ENCODE data around the gene KIRREL1.

DNA sequence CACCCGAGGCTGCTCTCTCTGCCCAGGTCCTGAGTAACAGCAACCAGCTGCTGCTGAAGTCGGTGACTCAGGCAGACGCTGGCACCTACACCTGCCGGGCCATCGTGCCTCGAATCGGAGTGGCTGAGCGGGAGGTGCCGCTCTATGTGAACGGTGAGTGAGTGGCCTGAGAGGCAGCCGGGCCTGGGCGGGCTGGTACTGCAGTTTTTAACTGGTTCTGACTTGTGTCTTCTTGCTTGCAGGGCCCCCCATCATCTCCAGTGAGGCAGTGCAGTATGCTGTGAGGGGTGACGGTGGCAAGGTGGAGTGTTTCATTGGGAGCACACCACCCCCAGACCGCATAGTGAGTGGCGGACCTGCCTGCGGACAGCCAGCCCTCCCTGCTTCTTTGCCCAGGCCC is 96.0 kb downstream of the KIRREL1 start:
- TF ChIP-seq, protein P1, sequence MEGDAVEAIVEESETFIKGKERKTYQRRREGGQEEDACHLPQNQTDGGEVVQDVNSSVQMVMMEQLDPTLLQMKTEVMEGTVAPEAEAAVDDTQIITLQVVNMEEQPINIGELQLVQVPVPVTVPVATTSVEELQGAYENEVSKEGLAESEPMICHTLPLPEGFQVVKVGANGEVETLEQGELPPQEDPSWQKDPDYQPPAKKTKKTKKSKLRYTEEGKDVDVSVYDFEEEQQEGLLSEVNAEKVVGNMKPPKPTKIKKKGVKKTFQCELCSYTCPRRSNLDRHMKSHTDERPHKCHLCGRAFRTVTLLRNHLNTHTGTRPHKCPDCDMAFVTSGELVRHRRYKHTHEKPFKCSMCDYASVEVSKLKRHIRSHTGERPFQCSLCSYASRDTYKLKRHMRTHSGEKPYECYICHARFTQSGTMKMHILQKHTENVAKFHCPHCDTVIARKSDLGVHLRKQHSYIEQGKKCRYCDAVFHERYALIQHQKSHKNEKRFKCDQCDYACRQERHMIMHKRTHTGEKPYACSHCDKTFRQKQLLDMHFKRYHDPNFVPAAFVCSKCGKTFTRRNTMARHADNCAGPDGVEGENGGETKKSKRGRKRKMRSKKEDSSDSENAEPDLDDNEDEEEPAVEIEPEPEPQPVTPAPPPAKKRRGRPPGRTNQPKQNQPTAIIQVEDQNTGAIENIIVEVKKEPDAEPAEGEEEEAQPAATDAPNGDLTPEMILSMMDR (conservative IDR thresholded peaks at IDR 0.05 in 1 of 2, IDR thresholded peaks at IDR 0.05 in 1 of 2; ENCODE audit: extremely low read depth in 1 of 2, insufficient read depth in 1 of 2, low read depth in 1 of 2, low read length in 2 of 2), result no peak
- no peak for TF ChIP-seq EZH2 (IDR thresholded peaks at IDR 0.05; ENCODE audit: borderline replicate concordance, low read length)

Measured in mammary epithelial cell (primary cell).